GM23338 (cell line): Measurements from ENCODE around the gene CMC2. TPM values are rescaled to one million over a fixed set of nuclear protein-coding genes. Genes with fewer than 3 reads are reported as not detected.

ENCODE experiments used
- ATAC-seq: fragments of 200-7000 bp; cut with Tn5 transposase; 3 replicates; pipeline ENCODE4 v1.9.1; 2020
- DNase-seq: peaks from one replicate; pipeline ENCODE4 v3.0.0-alpha.2; 2015; ENCODE audit warnings: low spot score
- H2AFZ ChIP-seq: fragments of 200-600 bp; sonication (generic); 2 replicates; pipeline ENCODE4 v1.8.0; 2016; ENCODE audit warnings: antibody characterized with exemption, mild to moderate bottlenecking, moderate library complexity
- H3F3A ChIP-seq: fragments of 200-600 bp; sonication (generic); replicated peaks from 2 replicates; pipeline ENCODE4 v1.8.0; 2017; ENCODE audit warnings: antibody characterized with exemption, mixed run types, low read depth
- H3K27ac ChIP-seq: fragments of 200-600 bp; sonication (generic); 2 replicates; pipeline ENCODE4 v1.6.1; 2016; ENCODE audit warnings: low read depth
- H3K27me3 ChIP-seq: fragments of 200-600 bp; sonication (generic); 2 replicates; pipeline ENCODE4 v1.8.0; 2016; ENCODE audit warnings: mild to moderate bottlenecking, mixed run types, moderate library complexity; ENCODE audit not compliant: insufficient read depth
- H3K36me3 ChIP-seq: fragments of 200-600 bp; sonication (generic); 2 replicates; pipeline ENCODE4 v1.8.0; 2016; ENCODE audit warnings: mild to moderate bottlenecking; ENCODE audit not compliant: insufficient read depth
- H3K4me1 ChIP-seq: fragments of 200-600 bp; sonication (generic); 2 replicates; pipeline ENCODE4 v1.8.0; 2016; ENCODE audit warnings: mild to moderate bottlenecking, moderate library complexity; ENCODE audit not compliant: insufficient read depth
- H3K4me2 ChIP-seq: fragments of 200-600 bp; sonication (generic); 2 replicates; pipeline ENCODE4 v1.7.1; 2017; ENCODE audit warnings: mixed run types
- H3K4me3 ChIP-seq: fragments of 200-600 bp; sonication (generic); 2 replicates; pipeline ENCODE4 v1.6.1; 2016; ENCODE audit warnings: mixed run types
- H3K79me2 ChIP-seq: fragments of 200-600 bp; sonication (generic); replicated peaks from 2 replicates; pipeline ENCODE4 v1.8.0; 2017; ENCODE audit warnings: mild to moderate bottlenecking; ENCODE audit not compliant: insufficient read depth
- H3K9me2 ChIP-seq: fragments of 200-600 bp; sonication (generic); 2 replicates; pipeline ENCODE4 v1.8.0; 2017; ENCODE audit not compliant: insufficient read depth
- H4K20me1 ChIP-seq: fragments of 200-600 bp; sonication (generic); replicated peaks from 2 replicates; pipeline ENCODE4 v1.8.0; 2017; ENCODE audit warnings: mild to moderate bottlenecking; ENCODE audit not compliant: insufficient read depth
- H3K27ac Mint-ChIP-seq: 2 replicates; pipeline ENCODE4 v1.8.0; 2020; ENCODE audit warnings: inconsistent platforms, mild to moderate bottlenecking, moderate library complexity, mixed read lengths
- H3K27me3 Mint-ChIP-seq: 3 replicates; pipeline ENCODE4 v1.8.0; 2022; ENCODE audit warnings: low read depth, mild to moderate bottlenecking, moderate library complexity, mixed read lengths, inconsistent platforms; ENCODE audit not compliant: insufficient read depth, poor library complexity
- H3K36me3 Mint-ChIP-seq: 3 replicates; pipeline ENCODE4 v1.8.0; 2021; ENCODE audit warnings: low read depth, mild to moderate bottlenecking, inconsistent platforms, moderate library complexity, mixed read lengths
- H3K4me1 Mint-ChIP-seq: 3 replicates; pipeline ENCODE4 v1.8.0; 2020; ENCODE audit warnings: mild to moderate bottlenecking, inconsistent platforms, mixed read lengths
- H3K4me3 Mint-ChIP-seq: 3 replicates; pipeline ENCODE4 v1.8.0; 2021; ENCODE audit warnings: moderate library complexity, mild to moderate bottlenecking, inconsistent platforms, mixed read lengths
- H3K9me3 Mint-ChIP-seq: 3 replicates; pipeline ENCODE4 v1.8.0; 2020; ENCODE audit warnings: moderate library complexity, mild to moderate bottlenecking, inconsistent platforms, mixed read lengths
- EZH2phosphoT487 ChIP-seq: fragments of 200-600 bp; sonication (generic); IDR thresholded peaks from one replicate; pipeline ENCODE4 v1.8.1; 2018; ENCODE audit warnings: antibody characterized with exemption; ENCODE audit not compliant: unreplicated experiment
- JUNB ChIP-seq: IDR thresholded peaks from one replicate; pipeline ENCODE4 v1.6.1; 2016; ENCODE audit warnings: antibody characterized with exemption; ENCODE audit not compliant: unreplicated experiment
- NANOG ChIP-seq: IDR thresholded peaks from 2 replicates; pipeline ENCODE4 v1.6.1; 2016; ENCODE audit warnings: antibody characterized with exemption, borderline replicate concordance
- POLR2AphosphoS5 ChIP-seq: IDR thresholded peaks from 2 replicates; pipeline ENCODE4 v1.6.1; 2016; ENCODE audit warnings: antibody characterized with exemption, low read depth
- STAT1 ChIP-seq: IDR thresholded peaks from one replicate; pipeline ENCODE4 v1.6.1; 2016; ENCODE audit warnings: antibody characterized with exemption; ENCODE audit not compliant: unreplicated experiment
- ZNF114 ChIP-seq: fragments of 250-450 bp; sonication (Bioruptor Pico); IDR thresholded peaks from 2 replicates; pipeline ENCODE4 v1.5.0; 2020; ENCODE audit warnings: mild to moderate bottlenecking, moderate library complexity
- ZNF331 ChIP-seq: fragments of 250-450 bp; sonication (Bioruptor Pico); IDR thresholded peaks from 2 replicates; pipeline ENCODE4 v1.5.0; 2020; ENCODE audit warnings: low read depth, mild to moderate bottlenecking, moderate library complexity
- polyA plus RNA-seq: library from polyadenylated mRNA; unstranded; fragments of >200 nt; fragmentation: Nextera tagmentation; extraction: Ambion mirVana; gene quantifications from 2 replicates; pipeline ENCODE4 v1.2.1, GENCODE V29; 2016
- total RNA-seq: library from RNA; depleted of rRNA; stranded (reverse); fragments of >200 nt; shearing (Covaris generic); gene quantifications from 2 replicates; pipeline ENCODE4 v1.2.3, GENCODE V29; 2014
- TF ChIP-seq, protein P1 (sequence below), 2 experiments: fragments of 200-600 bp in 1 of 2; sonication (generic) in 1 of 2; conservative IDR thresholded peaks; 2 replicates each; pipeline versions ENCODE4 v1.5.1 to v1.6.1; 2016 to 2017; ENCODE audit warnings: antibody characterized with exemption in 2 of 2, low read depth in 2 of 2, mild to moderate bottlenecking in 2 of 2, moderate library complexity in 1 of 2
- TF ChIP-seq, protein P2 (sequence below): fragments of 250-450 bp; sonication (Bioruptor Pico); IDR thresholded peaks from 2 replicates; pipeline ENCODE4 v1.5.0; 2020; ENCODE audit warnings: mild to moderate bottlenecking, moderate library complexity
- TF ChIP-seq, protein P3 (sequence below): IDR thresholded peaks from one replicate; pipeline ENCODE4 v1.6.1; 2018; ENCODE audit warnings: antibody characterized with exemption; ENCODE audit not compliant: unreplicated experiment
- TF ChIP-seq, protein P4 (sequence below): IDR thresholded peaks from 2 replicates; pipeline ENCODE4 v1.6.1; 2016; ENCODE audit warnings: antibody characterized with exemption

The CMC2 gene
- total and polyA plus RNA-seq, 2 experiments from 2014 or later, result 35.7 to 211 TPM

DNA sequence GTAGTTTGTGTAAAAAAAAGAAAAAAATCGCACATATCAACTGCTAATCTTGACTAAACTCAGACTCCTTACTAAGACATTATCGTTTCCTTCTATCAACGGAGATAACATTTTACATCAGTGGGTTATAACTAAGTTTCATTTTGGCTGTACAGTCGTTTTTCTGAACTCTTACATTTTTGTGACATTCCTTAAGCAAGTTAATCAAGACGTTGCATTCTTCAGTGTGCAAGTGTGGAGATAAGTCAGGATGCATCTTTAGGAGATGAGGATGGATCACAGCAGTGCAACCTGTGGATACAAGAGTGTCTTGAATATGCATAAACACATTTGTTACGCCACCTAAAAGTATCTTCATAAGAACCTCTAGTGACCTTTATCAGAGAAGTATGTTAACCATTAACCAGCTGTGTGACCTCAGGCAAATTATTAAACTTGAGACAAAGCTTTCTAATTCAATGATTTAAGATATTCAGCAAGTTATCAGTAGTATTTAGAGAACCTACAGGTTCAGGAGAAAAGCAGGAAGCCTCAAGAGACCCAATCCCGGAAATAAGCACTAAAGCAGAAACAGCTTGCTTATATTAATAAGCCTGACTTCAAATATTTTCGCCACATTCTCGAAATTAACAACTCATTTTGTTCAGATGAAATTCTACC is 9.4 kb downstream of the CMC2 start:
- H3K79me2 ChIP-seq, result peaks cover 98% of the 10 kb centered on the region
- ATAC-seq (no peak), DNase-seq (no peak)
- Mint-ChIP-seq H3K4me3 (no peak overlapping the region), H3K27me3 (peaks cover 2% of the 10 kb centered on the region), H3K4me1 (no peaks in the 10 kb centered on the region; the same call in 2 of the 3 replicates), H3K36me3 (no peaks in the 10 kb centered on the region), H3K9me3 (no peaks in the 10 kb centered on the region), H3K27ac (0 out of 2 replicates have a peak overlapping the region, but pooled peaks have one; percentile 28)
- no peak overlapping the region for H3K4me2 ChIP-seq
- TF ChIP-seq, protein P1, sequence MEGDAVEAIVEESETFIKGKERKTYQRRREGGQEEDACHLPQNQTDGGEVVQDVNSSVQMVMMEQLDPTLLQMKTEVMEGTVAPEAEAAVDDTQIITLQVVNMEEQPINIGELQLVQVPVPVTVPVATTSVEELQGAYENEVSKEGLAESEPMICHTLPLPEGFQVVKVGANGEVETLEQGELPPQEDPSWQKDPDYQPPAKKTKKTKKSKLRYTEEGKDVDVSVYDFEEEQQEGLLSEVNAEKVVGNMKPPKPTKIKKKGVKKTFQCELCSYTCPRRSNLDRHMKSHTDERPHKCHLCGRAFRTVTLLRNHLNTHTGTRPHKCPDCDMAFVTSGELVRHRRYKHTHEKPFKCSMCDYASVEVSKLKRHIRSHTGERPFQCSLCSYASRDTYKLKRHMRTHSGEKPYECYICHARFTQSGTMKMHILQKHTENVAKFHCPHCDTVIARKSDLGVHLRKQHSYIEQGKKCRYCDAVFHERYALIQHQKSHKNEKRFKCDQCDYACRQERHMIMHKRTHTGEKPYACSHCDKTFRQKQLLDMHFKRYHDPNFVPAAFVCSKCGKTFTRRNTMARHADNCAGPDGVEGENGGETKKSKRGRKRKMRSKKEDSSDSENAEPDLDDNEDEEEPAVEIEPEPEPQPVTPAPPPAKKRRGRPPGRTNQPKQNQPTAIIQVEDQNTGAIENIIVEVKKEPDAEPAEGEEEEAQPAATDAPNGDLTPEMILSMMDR (conservative IDR thresholded peaks at IDR 0.05; ENCODE audit: low read depth in 2 of 2), result no peak
- TF ChIP-seq JUNB (no peak), POLR2AphosphoS5 (no peak), NANOG (no peak), STAT1 (no peak), ZNF331 (no peak), EZH2phosphoT487 (no peak), ZNF114 (CRISPR knock-in tag) (no peak)
- TF ChIP-seq, protein P2, sequence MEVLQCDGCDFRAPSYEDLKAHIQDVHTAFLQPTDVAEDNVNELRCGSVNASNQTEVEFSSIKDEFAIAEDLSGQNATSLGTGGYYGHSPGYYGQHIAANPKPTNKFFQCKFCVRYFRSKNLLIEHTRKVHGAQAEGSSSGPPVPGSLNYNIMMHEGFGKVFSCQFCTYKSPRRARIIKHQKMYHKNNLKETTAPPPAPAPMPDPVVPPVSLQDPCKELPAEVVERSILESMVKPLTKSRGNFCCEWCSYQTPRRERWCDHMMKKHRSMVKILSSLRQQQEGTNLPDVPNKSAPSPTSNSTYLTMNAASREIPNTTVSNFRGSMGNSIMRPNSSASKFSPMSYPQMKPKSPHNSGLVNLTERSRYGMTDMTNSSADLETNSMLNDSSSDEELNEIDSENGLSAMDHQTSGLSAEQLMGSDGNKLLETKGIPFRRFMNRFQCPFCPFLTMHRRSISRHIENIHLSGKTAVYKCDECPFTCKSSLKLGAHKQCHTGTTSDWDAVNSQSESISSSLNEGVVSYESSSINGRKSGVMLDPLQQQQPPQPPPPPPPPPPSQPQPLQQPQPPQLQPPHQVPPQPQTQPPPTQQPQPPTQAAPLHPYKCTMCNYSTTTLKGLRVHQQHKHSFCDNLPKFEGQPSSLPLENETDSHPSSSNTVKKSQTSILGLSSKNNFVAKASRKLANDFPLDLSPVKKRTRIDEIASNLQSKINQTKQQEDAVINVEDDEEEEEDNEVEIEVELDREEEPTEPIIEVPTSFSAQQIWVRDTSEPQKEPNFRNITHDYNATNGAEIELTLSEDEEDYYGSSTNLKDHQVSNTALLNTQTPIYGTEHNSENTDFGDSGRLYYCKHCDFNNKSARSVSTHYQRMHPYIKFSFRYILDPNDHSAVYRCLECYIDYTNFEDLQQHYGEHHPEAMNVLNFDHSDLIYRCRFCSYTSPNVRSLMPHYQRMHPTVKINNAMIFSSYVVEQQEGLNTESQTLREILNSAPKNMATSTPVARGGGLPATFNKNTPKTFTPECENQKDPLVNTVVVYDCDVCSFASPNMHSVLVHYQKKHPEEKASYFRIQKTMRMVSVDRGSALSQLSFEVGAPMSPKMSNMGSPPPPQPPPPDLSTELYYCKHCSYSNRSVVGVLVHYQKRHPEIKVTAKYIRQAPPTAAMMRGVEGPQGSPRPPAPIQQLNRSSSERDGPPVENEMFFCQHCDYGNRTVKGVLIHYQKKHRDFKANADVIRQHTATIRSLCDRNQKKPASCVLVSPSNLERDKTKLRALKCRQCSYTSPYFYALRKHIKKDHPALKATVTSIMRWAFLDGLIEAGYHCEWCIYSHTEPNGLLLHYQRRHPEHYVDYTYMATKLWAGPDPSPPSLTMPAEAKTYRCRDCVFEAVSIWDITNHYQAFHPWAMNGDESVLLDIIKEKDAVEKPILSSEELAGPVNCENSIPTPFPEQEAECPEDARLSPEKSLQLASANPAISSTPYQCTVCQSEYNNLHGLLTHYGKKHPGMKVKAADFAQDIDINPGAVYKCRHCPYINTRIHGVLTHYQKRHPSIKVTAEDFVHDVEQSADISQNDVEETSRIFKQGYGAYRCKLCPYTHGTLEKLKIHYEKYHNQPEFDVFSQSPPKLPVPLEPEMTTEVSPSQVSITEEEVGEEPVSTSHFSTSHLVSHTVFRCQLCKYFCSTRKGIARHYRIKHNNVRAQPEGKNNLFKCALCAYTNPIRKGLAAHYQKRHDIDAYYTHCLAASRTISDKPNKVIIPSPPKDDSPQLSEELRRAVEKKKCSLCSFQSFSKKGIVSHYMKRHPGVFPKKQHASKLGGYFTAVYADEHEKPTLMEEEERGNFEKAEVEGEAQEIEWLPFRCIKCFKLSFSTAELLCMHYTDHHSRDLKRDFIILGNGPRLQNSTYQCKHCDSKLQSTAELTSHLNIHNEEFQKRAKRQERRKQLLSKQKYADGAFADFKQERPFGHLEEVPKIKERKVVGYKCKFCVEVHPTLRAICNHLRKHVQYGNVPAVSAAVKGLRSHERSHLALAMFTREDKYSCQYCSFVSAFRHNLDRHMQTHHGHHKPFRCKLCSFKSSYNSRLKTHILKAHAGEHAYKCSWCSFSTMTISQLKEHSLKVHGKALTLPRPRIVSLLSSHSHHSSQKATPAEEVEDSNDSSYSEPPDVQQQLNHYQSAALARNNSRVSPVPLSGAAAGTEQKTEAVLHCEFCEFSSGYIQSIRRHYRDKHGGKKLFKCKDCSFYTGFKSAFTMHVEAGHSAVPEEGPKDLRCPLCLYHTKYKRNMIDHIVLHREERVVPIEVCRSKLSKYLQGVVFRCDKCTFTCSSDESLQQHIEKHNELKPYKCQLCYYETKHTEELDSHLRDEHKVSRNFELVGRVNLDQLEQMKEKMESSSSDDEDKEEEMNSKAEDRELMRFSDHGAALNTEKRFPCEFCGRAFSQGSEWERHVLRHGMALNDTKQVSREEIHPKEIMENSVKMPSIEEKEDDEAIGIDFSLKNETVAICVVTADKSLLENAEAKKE (CRISPR knock-in tag), result no peak
- TF ChIP-seq, protein P3, sequence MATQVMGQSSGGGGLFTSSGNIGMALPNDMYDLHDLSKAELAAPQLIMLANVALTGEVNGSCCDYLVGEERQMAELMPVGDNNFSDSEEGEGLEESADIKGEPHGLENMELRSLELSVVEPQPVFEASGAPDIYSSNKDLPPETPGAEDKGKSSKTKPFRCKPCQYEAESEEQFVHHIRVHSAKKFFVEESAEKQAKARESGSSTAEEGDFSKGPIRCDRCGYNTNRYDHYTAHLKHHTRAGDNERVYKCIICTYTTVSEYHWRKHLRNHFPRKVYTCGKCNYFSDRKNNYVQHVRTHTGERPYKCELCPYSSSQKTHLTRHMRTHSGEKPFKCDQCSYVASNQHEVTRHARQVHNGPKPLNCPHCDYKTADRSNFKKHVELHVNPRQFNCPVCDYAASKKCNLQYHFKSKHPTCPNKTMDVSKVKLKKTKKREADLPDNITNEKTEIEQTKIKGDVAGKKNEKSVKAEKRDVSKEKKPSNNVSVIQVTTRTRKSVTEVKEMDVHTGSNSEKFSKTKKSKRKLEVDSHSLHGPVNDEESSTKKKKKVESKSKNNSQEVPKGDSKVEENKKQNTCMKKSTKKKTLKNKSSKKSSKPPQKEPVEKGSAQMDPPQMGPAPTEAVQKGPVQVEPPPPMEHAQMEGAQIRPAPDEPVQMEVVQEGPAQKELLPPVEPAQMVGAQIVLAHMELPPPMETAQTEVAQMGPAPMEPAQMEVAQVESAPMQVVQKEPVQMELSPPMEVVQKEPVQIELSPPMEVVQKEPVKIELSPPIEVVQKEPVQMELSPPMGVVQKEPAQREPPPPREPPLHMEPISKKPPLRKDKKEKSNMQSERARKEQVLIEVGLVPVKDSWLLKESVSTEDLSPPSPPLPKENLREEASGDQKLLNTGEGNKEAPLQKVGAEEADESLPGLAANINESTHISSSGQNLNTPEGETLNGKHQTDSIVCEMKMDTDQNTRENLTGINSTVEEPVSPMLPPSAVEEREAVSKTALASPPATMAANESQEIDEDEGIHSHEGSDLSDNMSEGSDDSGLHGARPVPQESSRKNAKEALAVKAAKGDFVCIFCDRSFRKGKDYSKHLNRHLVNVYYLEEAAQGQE, result no peak
- TF ChIP-seq, protein P4, sequence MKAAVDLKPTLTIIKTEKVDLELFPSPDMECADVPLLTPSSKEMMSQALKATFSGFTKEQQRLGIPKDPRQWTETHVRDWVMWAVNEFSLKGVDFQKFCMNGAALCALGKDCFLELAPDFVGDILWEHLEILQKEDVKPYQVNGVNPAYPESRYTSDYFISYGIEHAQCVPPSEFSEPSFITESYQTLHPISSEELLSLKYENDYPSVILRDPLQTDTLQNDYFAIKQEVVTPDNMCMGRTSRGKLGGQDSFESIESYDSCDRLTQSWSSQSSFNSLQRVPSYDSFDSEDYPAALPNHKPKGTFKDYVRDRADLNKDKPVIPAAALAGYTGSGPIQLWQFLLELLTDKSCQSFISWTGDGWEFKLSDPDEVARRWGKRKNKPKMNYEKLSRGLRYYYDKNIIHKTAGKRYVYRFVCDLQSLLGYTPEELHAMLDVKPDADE, result no peak
- peaks cover 34% of the 10 kb centered on the region for H4K20me1 ChIP-seq
- H3K4me1 ChIP-seq, result no peaks in the 10 kb centered on the region
- no peaks in the 10 kb centered on the region for H3K27me3 ChIP-seq
- H2AFZ ChIP-seq, result no peak overlapping the region
- no peak overlapping the region for H3K27ac ChIP-seq
- H3K9me2 ChIP-seq, result no peaks in the 10 kb centered on the region
- no peaks in the 10 kb centered on the region for H3F3A ChIP-seq
- no peak overlapping the region for H3K4me3 ChIP-seq
- H3K36me3 ChIP-seq, result no peaks in the 10 kb centered on the region
